NT2/D1 (cell line): ENCODE results near the gene PRPF4.

ENCODE experiments used
- DNase-seq: peaks from one replicate; pipeline ENCODE4 v3.0.0-alpha.2; 2011; ENCODE audit warnings: low read depth, low spot score
- H3K27me3 ChIP-seq: 2 replicates; pipeline ENCODE4 v1.6.0; 2011; ENCODE audit warnings: mild to moderate bottlenecking; ENCODE audit not compliant: insufficient read length, insufficient read depth
- H3K36me3 ChIP-seq: 2 replicates; pipeline ENCODE4 v1.6.1; 2011; ENCODE audit warnings: mild to moderate bottlenecking, low read length, mixed read lengths; ENCODE audit not compliant: insufficient read depth, insufficient read length
- H3K4me1 ChIP-seq: 2 replicates; pipeline ENCODE4 v1.5.1; 2011; ENCODE audit not compliant: insufficient read depth, insufficient read length
- H3K4me3 ChIP-seq: 2 replicates; pipeline ENCODE4 v1.5.1; 2011; ENCODE audit warnings: low read depth; ENCODE audit not compliant: insufficient read length
- H3K9ac ChIP-seq: 2 replicates; pipeline ENCODE4 v1.6.0; 2011; ENCODE audit warnings: low read depth; ENCODE audit not compliant: insufficient read length
- H3K9me3 ChIP-seq: 2 replicates; pipeline ENCODE4 v1.5.1; 2011; ENCODE audit warnings: mild to moderate bottlenecking, low read length; ENCODE audit not compliant: insufficient read depth
- SUZ12 ChIP-seq: IDR thresholded peaks from 2 replicates; pipeline ENCODE4 v1.6.1; 2011; ENCODE audit not compliant: insufficient read length, insufficient read depth; ENCODE audit errors: extremely low read depth
- YY1 ChIP-seq: IDR thresholded peaks from 2 replicates; pipeline ENCODE4 v1.6.1; 2011; ENCODE audit not compliant: insufficient read length, insufficient read depth
- ZNF274 ChIP-seq: IDR thresholded peaks from 2 replicates; pipeline ENCODE4 v1.6.1; 2011; ENCODE audit warnings: mild to moderate bottlenecking, low read depth, low read length

Gene PRPF4

GRCh38 chr9:113302792-113303418, 27.4 kb downstream of the PRPF4 start, which contains the start of gene RNF183:
TSS of gene RNF183 (minus strand) at chr9:113303376. CDS start at chr9:113298184, 5,192 bp downstream.
- DNase-seq, result no peak
- Histone ChIP-seq H3K4me3 (no peak within 1 kb of the TSS), H3K9ac (no peak within 1 kb of the TSS), H3K9me3 (no peaks in the 10 kb centered on the region), H3K4me1 (peaks cover 9% of the 10 kb centered on the region), H3K27me3 (no peaks in the 10 kb centered on the region), H3K36me3 (no peaks in the 10 kb centered on the region)
- TF ChIP-seq YY1 (no peak), ZNF274 (no peak), SUZ12 (no peak)

DNA sequence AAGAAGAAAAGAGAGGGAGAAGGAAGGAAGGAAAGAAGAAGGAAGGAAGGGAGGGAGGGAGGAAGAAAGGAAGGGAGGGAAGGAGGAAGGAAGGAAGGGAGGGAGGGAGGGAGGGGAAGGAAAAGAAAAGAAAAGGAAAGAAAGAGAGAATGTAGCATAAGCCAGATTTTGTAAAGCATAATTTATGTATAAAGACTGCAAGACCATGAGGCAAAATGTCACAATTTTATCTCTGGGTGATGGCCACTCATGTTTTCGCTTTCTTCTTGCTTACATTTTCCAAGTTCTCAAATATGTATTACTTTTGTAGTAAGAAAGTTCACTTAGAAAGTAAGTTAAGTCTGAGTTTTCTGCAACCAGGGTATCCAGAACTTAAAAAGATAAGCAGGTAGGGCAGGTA, 31.1 kb downstream of the PRPF4 start:
- Histone ChIP-seq H3K9me3 (no peaks in the 10 kb centered on the region), H3K4me3 (no peak overlapping the region), H3K9ac (no peak overlapping the region), H3K4me1 (peaks cover 9% of the 10 kb centered on the region), H3K36me3 (no peaks in the 10 kb centered on the region), H3K27me3 (no peaks in the 10 kb centered on the region)
- DNase-seq, result no peak
- TF ChIP-seq YY1 (no peak), SUZ12 (no peak), ZNF274 (no peak)

DNA sequence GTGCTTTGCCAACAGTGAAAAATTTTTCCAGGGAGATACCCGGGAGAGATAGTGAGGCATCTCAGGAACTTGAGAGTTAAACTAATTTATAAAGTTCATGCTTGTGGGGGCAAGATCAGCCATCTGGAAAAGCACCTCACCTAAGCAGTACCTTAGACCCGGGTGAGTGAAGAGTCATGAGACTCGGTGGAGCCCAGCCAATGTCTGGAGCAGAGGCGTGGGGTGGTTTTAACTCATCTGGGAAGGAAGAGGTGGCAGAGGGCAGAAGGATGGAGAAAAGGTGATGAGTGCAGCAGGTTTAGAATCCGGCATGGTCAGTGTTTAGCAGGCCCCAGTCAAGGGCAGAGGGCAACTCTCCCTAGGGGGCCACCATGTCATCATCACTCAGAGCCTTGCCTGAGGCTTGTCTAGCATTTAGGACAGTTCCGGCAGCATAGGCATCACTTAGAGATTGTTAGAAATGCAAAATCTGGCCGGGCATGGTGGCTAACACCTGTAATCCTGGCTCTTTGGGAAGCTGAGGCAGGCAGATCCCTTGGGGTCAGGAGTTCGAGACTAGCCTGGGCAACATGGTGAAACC, 32.0 kb downstream of the PRPF4 start:
- no peak overlapping the region for H3K4me3 ChIP-seq
- H3K9ac ChIP-seq, result no peak overlapping the region
- H3K4me1 ChIP-seq, result peaks cover 9% of the 10 kb centered on the region
- no peaks in the 10 kb centered on the region for H3K36me3 ChIP-seq
- H3K27me3 ChIP-seq, result no peaks in the 10 kb centered on the region
- no peaks in the 10 kb centered on the region for H3K9me3 ChIP-seq
- DNase-seq, result no peak
- no peak for TF ChIP-seq ZNF274
- no peak for TF ChIP-seq YY1
- TF ChIP-seq SUZ12, result no peak

DNA sequence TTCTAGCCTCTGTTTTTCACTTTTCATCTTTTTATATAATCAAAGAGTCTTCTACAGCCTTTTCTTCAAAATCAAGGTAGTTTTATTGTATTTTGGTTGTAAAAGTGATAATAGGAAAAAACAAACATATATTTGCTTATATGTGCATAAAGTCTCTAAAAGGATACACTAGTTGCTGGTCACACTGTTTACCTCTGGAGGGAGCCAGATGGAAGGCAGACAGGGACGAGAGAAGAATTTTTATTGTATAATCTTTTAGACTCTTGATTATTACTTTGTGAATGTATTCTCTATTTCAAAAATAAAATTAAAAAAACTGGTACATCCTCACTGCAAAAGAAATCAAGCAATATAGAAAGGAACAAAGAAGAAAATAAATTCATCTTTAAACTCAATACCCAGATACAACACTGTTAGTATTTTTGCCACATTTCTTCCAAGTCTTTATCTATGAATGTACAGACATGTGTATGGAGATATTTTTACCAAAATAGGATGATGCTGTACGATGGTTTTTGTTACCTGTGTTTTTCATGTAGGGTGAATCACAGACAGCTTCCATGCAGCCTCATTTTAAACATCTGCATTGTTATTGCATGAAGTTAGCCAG, 33.9 kb downstream of the PRPF4 start:
- Histone ChIP-seq H3K4me3 (no peak overlapping the region), H3K4me1 (peaks cover 3% of the 10 kb centered on the region), H3K9ac (no peak overlapping the region), H3K9me3 (no peaks in the 10 kb centered on the region), H3K27me3 (no peaks in the 10 kb centered on the region), H3K36me3 (no peaks in the 10 kb centered on the region)
- TF ChIP-seq SUZ12, result no peak
- no peak for TF ChIP-seq ZNF274
- TF ChIP-seq YY1, result no peak
- DNase-seq, result no peak

- Histone ChIP-seq H3K36me3 (no peaks in the 10 kb centered on the region), H3K27me3 (no peaks in the 10 kb centered on the region), H3K9me3 (no peaks in the 10 kb centered on the region), H3K4me3 (no peak overlapping the region), H3K4me1 (peaks cover 3% of the 10 kb centered on the region), H3K9ac (no peak overlapping the region)
- no peak for TF ChIP-seq YY1
- no peak for TF ChIP-seq SUZ12
- TF ChIP-seq ZNF274, result no peak
- no peak for DNase-seq
Observed at GRCh38 chr9:113310538-113310937, 35.1 kb downstream of the PRPF4 start.

DNA sequence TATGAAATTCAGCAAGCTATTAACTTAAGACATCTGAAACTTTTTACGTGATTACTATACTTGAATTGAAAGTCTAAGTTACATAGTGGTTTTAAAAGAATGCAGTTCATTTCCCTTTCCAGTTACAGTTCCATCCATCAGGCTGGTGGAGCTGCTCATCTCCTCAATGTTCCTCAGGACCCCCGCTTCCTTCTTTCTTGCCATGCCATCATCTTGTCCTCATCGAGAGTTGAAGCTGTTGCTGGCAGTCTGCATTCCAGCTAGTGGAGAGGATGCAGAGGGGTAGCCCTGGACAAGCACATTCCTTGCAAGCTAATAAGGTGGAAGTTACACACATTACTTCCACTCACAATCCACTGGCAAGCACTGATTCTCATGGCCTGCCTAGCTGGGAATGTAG, 36.5 kb downstream of the PRPF4 start:
- TF ChIP-seq SUZ12, result no peak
- no peak for TF ChIP-seq ZNF274
- TF ChIP-seq YY1, result no peak
- H3K9me3 ChIP-seq, result no peaks in the 10 kb centered on the region
- no peak overlapping the region for H3K4me3 ChIP-seq
- DNase-seq, result no peak
- H3K4me1 ChIP-seq, result peaks cover 3% of the 10 kb centered on the region
- no peak overlapping the region for H3K9ac ChIP-seq
- H3K36me3 ChIP-seq, result no peaks in the 10 kb centered on the region
- no peaks in the 10 kb centered on the region for H3K27me3 ChIP-seq

- no peak for DNase-seq
Observed at GRCh38 chr9:113313261-113313660, 37.8 kb downstream of the PRPF4 start.

More at GRCh38 chr9:113313261-113313660, 37.8 kb downstream of the PRPF4 start:
- no peak for TF ChIP-seq YY1
- no peak for TF ChIP-seq ZNF274
- no peak for TF ChIP-seq SUZ12
- no peak overlapping the region for H3K9ac ChIP-seq
- no peaks in the 10 kb centered on the region for H3K4me1 ChIP-seq
- no peaks in the 10 kb centered on the region for H3K27me3 ChIP-seq
- H3K9me3 ChIP-seq, result no peaks in the 10 kb centered on the region
- H3K36me3 ChIP-seq, result no peaks in the 10 kb centered on the region
- no peak overlapping the region for H3K4me3 ChIP-seq
